HUES64 (cell line): ENCODE data around the gene AFG3L2.

Source experiments
- H3K27ac ChIP-seq: 2 replicates; pipeline ENCODE4 v1.7.0; 2013; ENCODE audit warnings: low read depth, low read length, inconsistent platforms
- H3K27me3 ChIP-seq: 2 replicates; pipeline ENCODE4 v1.6.1; 2013; ENCODE audit warnings: mild to moderate bottlenecking, low read length; ENCODE audit not compliant: insufficient read depth
- H3K36me3 ChIP-seq: 2 replicates; pipeline ENCODE4 v1.6.1; 2013; ENCODE audit warnings: mild to moderate bottlenecking, low read length; ENCODE audit not compliant: insufficient read depth
- H3K4me1 ChIP-seq: 2 replicates; pipeline ENCODE4 v1.6.1; 2013; ENCODE audit warnings: mild to moderate bottlenecking, low read length, moderate library complexity; ENCODE audit not compliant: insufficient read depth
- H3K4me3 ChIP-seq: 2 replicates; pipeline ENCODE4 v1.5.1; 2013; ENCODE audit warnings: mild to moderate bottlenecking, low read length, moderate library complexity
- H3K9ac ChIP-seq: 2 replicates; pipeline ENCODE4 v1.6.1; 2013; ENCODE audit warnings: mild to moderate bottlenecking, low read depth, low read length
- H3K9me3 ChIP-seq: 2 replicates; pipeline ENCODE4 v1.6.1; 2013; ENCODE audit warnings: low read depth, low read length; ENCODE audit not compliant: insufficient read depth
- WGBS: fragments of 150-250, 120-280 bp; methylation state at CpG from one replicate; pipeline ENCODE4 v1.1.7; 2013; ENCODE audit warnings: missing lambda C conversion rate; 5-methylcytosine and 5-hydroxymethylcytosine counted together

Gene AFG3L2

DNA sequence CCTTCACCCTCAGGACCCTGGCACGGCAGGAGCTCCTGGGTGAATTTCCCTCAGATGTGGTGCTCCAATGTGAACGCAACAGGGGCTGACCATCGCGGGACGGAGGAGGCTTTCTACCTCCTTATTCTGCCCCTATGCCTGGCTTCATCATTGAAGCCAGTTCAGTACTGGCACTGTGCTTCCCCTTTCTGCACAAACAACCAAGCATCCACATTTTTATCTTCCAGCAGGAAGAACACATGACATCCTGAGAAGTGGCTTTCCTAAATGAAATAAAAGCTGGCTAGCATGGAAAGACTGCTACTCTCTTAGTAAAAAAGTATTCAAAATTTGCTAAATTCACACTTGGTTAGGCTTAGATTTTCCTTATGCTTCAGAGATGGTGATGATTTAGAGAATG lies 24.8 kb downstream of the AFG3L2 start:
- Histone ChIP-seq H3K36me3 (peaks cover 89% of the 10 kb centered on the region), H3K4me3 (no peak overlapping the region), H3K9ac (no peak overlapping the region), H3K9me3 (no peaks in the 10 kb centered on the region), H3K27ac (no peak overlapping the region), H3K27me3 (no peaks in the 10 kb centered on the region), H3K4me1 (no peaks in the 10 kb centered on the region)
- WGBS: 95% methylated on average over 5 of the region's 5 CpGs

DNA sequence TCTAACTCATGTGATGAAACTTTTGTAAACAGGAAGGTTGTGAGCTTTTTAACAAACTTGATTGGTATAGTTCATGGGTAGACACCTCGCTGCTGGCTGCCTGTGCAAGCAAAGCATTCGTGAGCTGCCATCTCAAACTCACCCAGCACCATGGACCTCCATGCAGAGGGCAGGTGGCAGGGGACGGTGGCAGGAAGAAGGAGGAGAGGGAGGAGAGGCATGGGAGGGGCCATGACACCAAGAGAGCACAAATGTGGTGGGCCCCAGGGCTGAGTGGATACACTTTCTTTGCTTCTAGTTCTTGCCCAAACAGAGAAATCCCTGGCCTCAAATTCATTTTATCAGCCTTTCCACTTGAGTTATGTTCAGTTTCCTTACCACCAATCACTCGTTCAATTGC lies 29.1 kb downstream of the AFG3L2 start:
- H3K4me3 ChIP-seq: no peak overlapping the region
- WGBS: 94% methylated on average over 4 of the region's 4 CpGs
- H3K36me3 ChIP-seq: peaks cover 93% of the 10 kb centered on the region
- H3K27ac ChIP-seq: no peak overlapping the region
- no peaks in the 10 kb centered on the region for H3K27me3 ChIP-seq
- no peak overlapping the region for H3K9ac ChIP-seq
- no peaks in the 10 kb centered on the region for H3K4me1 ChIP-seq
- H3K9me3 ChIP-seq: no peaks in the 10 kb centered on the region

GRCh38 chr18:12346240-12346565 lies 30.8 kb downstream of the AFG3L2 start:
- Histone ChIP-seq H3K27me3 (no peaks in the 10 kb centered on the region), H3K9ac (no peak overlapping the region), H3K4me3 (no peak overlapping the region), H3K36me3 (peaks cover 95% of the 10 kb centered on the region), H3K4me1 (no peaks in the 10 kb centered on the region), H3K27ac (no peak overlapping the region), H3K9me3 (no peaks in the 10 kb centered on the region)
- 94% methylated on average over 7 of the region's 7 CpGs for WGBS

- Histone ChIP-seq H3K4me3 (no peak overlapping the region), H3K9me3 (no peaks in the 10 kb centered on the region), H3K27me3 (no peaks in the 10 kb centered on the region), H3K27ac (no peak overlapping the region), H3K4me1 (no peaks in the 10 kb centered on the region), H3K36me3 (peaks cover 94% of the 10 kb centered on the region), H3K9ac (no peak overlapping the region)
- 95% methylated on average over 13 of the region's 13 CpGs for WGBS
Observed at GRCh38 chr18:12345491-12346239, 31.4 kb downstream of the AFG3L2 start.

DNA sequence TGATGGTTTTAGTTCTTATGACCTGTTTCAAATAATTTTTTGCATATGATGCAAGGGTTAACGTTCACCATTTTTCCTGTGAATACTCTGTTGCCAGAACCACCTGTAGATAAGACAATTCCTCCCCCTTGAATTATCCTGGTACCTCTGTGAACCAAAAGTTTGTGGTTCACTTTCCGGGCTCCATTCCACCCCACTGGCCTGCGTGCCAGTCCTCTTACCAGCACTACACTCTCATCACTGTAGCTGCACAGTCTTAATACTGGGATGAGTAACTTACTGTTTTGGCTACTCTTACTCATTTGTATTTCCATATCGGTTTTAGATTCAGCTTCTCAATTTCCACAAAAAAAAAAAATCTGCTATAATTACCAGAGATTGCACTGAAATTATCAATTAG lies 34.4 kb downstream of the AFG3L2 start:
- H3K4me3 ChIP-seq: no peak overlapping the region
- no peaks in the 10 kb centered on the region for H3K27me3 ChIP-seq
- peaks cover 69% of the 10 kb centered on the region for H3K36me3 ChIP-seq
- no peaks in the 10 kb centered on the region for H3K9me3 ChIP-seq
- H3K27ac ChIP-seq: no peak overlapping the region
- H3K4me1 ChIP-seq: peaks cover 10% of the 10 kb centered on the region
- H3K9ac ChIP-seq: no peak overlapping the region
- 94% methylated on average over 4 of the region's 4 CpGs for WGBS

DNA sequence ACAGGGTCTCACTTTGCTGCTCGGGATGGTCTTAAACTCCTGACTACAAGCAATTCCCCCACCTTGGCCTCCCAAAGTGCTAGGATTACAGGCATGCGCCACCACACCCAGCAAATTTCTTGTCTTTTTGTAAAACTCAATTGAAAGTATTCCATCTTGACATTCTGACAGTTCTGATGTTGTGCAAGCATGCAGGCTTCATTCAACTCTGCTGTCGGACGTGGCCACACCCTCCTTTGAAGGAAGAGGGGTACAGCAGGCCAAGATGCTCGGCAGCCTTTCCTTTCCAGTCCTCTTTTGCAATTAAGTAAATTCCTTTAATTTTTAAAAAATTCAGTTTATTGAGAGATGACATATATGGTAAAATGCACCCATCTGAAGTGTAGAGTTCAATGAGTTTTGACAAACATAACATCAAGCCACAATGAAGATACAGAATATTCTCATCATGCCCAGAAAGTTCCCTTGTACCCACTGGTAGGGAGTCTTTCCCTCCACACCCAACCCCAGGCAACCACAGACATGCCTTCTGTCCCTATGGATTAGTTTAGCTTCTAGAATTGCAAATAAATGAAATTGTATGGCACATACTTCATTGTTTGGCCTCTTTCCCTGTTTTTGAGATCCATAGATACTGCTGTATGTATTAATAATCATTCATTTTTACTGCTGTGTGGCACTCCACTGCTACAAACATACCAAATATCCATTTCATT lies 35.9 kb downstream of the AFG3L2 start:
- H3K4me3 ChIP-seq: no peak overlapping the region
- 95% methylated on average over 4 of the region's 5 CpGs for WGBS
- no peaks in the 10 kb centered on the region for H3K27me3 ChIP-seq
- no peak overlapping the region for H3K9ac ChIP-seq
- peaks cover 24% of the 10 kb centered on the region for H3K4me1 ChIP-seq
- H3K27ac ChIP-seq: no peak overlapping the region
- peaks cover 63% of the 10 kb centered on the region for H3K36me3 ChIP-seq
- H3K9me3 ChIP-seq: no peaks in the 10 kb centered on the region

DNA sequence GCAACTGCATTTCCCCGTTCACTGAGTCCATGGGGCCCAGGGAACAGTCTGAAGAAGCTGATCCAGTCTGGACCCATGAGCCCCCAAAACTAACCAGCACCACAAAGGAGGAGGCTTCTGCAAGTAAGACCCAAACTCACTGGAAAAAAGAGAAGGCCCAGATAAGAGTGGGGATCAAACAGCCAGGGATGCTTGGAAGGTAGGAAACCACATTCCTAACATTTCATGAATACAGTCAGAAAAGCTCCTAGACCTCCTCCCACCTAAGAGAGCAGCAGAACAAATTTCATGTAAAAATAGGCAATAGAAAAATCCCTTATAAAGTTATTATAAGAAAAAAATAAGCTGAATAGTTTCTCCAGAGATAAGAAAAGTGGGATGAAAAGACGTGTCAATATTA lies 38.6 kb downstream of the AFG3L2 start:
- Histone ChIP-seq H3K27me3 (no peaks in the 10 kb centered on the region), H3K4me3 (no peak overlapping the region), H3K9ac (no peak overlapping the region), H3K36me3 (peaks cover 44% of the 10 kb centered on the region), H3K9me3 (no peaks in the 10 kb centered on the region), H3K27ac (peak overlapping the region; percentile 99; the same call in 1 of the 2 replicates), H3K4me1 (peaks cover 52% of the 10 kb centered on the region)
- whole genome bisulfite sequencing: 97% methylated on average over 2 of the region's 2 CpGs

DNA sequence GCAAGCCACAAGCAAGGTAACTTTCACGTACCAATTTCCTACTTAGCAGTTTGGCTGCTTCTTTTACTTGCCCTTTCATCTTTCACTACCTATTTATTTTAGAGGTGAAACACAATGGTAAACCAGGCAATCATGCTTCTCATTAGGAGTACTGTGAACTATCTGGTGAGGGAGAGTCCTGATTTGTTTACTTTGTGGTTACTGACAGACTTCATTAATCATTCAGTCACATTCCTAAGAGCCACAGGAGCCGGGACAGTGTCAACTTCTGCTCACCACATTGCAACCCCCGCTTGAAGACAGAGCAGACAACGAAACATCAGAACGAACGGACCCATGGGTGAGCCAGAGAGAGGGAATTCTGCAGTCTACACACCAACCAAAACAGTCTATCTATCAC lies 40.1 kb downstream of the AFG3L2 start:
- 43% methylated on average over 6 of the region's 6 CpGs for WGBS
- H3K4me1 ChIP-seq: peaks cover 52% of the 10 kb centered on the region
- peak overlapping the region; percentile 65 for H3K9ac ChIP-seq
- peak overlapping the region; percentile 99 for H3K27ac ChIP-seq
- H3K36me3 ChIP-seq: peaks cover 29% of the 10 kb centered on the region
- no peaks in the 10 kb centered on the region for H3K9me3 ChIP-seq
- no peaks in the 10 kb centered on the region for H3K27me3 ChIP-seq
- H3K4me3 ChIP-seq: peak overlapping the region; percentile 34

- 10% methylated on average over 2 of the region's 2 CpGs for WGBS
- H3K4me1 ChIP-seq: peaks cover 52% of the 10 kb centered on the region
- peak overlapping the region; percentile 19 for H3K4me3 ChIP-seq
- H3K27ac ChIP-seq: peak overlapping the region; percentile 99
- H3K9ac ChIP-seq: peak overlapping the region; percentile 41; the same call in 1 of the 2 replicates
- no peaks in the 10 kb centered on the region for H3K27me3 ChIP-seq
- peaks cover 22% of the 10 kb centered on the region for H3K36me3 ChIP-seq
- H3K9me3 ChIP-seq: no peaks in the 10 kb centered on the region
Observed at GRCh38 chr18:12336171-12336613, 40.8 kb downstream of the AFG3L2 start.

DNA sequence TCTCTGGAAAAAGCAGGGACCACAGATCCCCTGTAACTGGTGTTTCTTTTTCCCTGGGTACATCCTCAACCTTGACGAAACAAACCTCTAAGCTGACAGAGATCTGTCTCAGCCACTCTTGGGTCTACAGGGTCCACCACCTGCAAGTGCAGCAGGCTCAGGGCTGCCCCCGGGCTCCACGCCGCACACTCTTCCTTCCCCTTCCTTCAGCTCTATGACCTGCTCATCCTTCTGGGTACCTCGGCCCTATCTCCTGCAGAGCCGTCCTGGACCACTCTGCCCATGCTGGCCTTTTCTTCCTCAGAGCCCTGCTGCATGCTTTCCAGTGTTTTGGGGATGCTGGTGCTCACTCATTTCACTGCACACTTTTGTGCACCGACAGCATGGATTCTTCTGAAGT lies 41.5 kb downstream of the AFG3L2 start:
- H3K27me3 ChIP-seq: no peaks in the 10 kb centered on the region
- peaks cover 52% of the 10 kb centered on the region for H3K4me1 ChIP-seq
- H3K27ac ChIP-seq: peak overlapping the region; percentile 99
- peak overlapping the region; percentile 41 for H3K9ac ChIP-seq
- WGBS: 65% methylated on average over 7 of the region's 7 CpGs
- H3K4me3 ChIP-seq: 0 out of 2 replicates have a peak overlapping the region, but pooled peaks have one; percentile 19
- H3K9me3 ChIP-seq: no peaks in the 10 kb centered on the region
- H3K36me3 ChIP-seq: peaks cover 17% of the 10 kb centered on the region

DNA sequence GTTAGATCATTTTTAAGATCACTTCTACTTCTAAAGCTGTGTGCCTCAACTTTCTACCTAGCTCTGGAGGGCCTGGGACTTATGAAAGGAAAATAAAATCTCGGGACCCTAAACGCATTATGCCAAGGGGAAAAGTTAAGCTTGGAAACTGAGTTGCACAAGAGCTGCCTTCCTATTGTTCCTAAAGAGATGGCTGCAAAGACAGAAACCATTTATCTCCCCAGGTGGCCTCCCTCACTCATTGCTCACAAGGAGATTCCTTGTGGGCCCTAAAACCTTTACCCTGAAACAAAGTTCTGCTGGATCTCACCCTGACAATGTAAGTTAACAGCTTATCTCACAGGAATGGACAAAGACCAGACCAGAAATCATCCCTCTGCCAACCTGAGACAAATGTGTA lies 42.2 kb downstream of the AFG3L2 start:
- Histone ChIP-seq H3K9me3 (no peaks in the 10 kb centered on the region), H3K9ac (peak overlapping the region; percentile 51), H3K4me1 (peaks cover 52% of the 10 kb centered on the region), H3K27me3 (no peaks in the 10 kb centered on the region), H3K36me3 (peaks cover 14% of the 10 kb centered on the region), H3K4me3 (peak overlapping the region; percentile 4; the same call in 1 of the 2 replicates), H3K27ac (peak overlapping the region; percentile 99)
- 28% methylated on average over 2 of the region's 2 CpGs for WGBS
